ENCODE data around the gene DIP2C.

The DIP2C gene

GRCh38 chr10:359093-359492 is 330.4 kb downstream of the DIP2C start:
- TF ChIP-seq ZFX (IDR thresholded peaks at IDR 0.05) (no peak), CTCF (conservative IDR thresholded peaks at IDR 0.05) (no peak)
- no peak overlapping the region for H3K27ac ChIP-seq

- TF ChIP-seq CTCF (conservative IDR thresholded peaks at IDR 0.05): no peak
- no peak for TF ChIP-seq ZFX (IDR thresholded peaks at IDR 0.05)
- no peak overlapping the region for H3K27ac ChIP-seq
These were observed 332.1 kb downstream of the DIP2C start for GRCh38 chr10:357201-357950.

- TF ChIP-seq CTCF (conservative IDR thresholded peaks at IDR 0.05) (no peak), ZFX (IDR thresholded peaks at IDR 0.05) (no peak)
- H3K27ac ChIP-seq: no peak overlapping the region
These were observed 333.0 kb downstream of the DIP2C start for GRCh38 chr10:356452-356851.

GRCh38 chr10:354901-355617 is 334.4 kb downstream of the DIP2C start:
- no peak overlapping the region for H3K27ac ChIP-seq
- TF ChIP-seq CTCF (conservative IDR thresholded peaks at IDR 0.05) (no peak), ZFX (IDR thresholded peaks at IDR 0.05) (no peak)

- no peak overlapping the region for H3K27ac ChIP-seq
- no peak for TF ChIP-seq ZFX (IDR thresholded peaks at IDR 0.05)
- no peak for TF ChIP-seq CTCF (conservative IDR thresholded peaks at IDR 0.05)
These were observed 336.8 kb downstream of the DIP2C start for GRCh38 chr10:352476-353235.

GRCh38 chr10:351770-352334 is 337.6 kb downstream of the DIP2C start:
- no peak for TF ChIP-seq CTCF (conservative IDR thresholded peaks at IDR 0.05)
- no peak for TF ChIP-seq ZFX (IDR thresholded peaks at IDR 0.05)

More at GRCh38 chr10:351770-352334, 337.6 kb downstream of the DIP2C start:
- H3K27ac ChIP-seq: no peak overlapping the region
